ENCODE results near the gene NLRC3.

DNA sequence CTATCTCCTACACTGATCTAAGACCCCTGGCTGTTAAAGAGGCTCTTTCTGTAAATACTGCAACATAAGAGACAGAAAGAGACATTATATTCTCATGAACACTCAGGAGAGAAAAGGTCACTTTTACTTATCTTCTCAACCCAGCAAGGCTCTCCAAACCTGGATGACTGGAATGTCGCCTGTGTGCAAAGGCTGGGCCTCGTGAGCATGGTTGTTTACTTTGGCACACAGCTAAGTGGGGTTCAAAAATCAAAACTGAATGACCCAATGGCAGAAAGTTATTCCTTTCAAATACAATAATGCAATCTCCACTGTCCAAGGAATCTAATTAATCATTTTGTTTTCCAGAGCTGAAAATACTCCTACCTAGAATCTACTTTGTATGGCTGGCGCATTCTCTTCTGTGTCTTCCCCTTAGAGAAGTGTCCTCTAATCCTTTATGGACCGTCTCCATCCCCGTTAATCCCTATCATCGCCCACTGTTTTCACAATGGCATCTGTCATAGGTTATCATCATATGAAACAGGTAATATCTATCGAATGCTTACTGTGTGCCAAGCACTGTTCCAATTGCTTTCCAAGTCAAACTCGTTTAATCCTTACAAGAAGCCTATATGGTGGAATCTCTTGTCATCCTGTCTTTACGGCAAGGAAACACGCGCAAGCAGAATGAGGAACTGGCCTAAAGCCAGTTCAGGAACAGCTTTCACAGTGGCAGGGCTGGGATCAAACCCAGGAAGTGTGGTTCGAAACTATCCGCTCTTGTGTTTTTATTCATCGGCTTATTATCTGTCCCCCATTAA, 32.9 kb upstream of the NLRC3 start:
- TF ChIP-seq POLR2AphosphoS5 (IDR thresholded peaks at IDR 0.05; ENCODE audit: low read depth, low read length) (no peak), SIN3A (IDR thresholded peaks at IDR 0.05; ENCODE audit: borderline replicate concordance, low read depth, low read length) (no peak), JUND (IDR thresholded peaks at IDR 0.05) (no peak), CHD2 (IDR thresholded peaks at IDR 0.05; ENCODE audit: low read length, partially characterized antibody) (no peak), SMC3 (IDR thresholded peaks at IDR 0.05; ENCODE audit: low read depth, low read length) (no peak), ELF1 (IDR thresholded peaks at IDR 0.05) (no peak), YY1 (IDR thresholded peaks at IDR 0.05; ENCODE audit: low read depth) (no peak)
- TF ChIP-seq, protein P1, sequence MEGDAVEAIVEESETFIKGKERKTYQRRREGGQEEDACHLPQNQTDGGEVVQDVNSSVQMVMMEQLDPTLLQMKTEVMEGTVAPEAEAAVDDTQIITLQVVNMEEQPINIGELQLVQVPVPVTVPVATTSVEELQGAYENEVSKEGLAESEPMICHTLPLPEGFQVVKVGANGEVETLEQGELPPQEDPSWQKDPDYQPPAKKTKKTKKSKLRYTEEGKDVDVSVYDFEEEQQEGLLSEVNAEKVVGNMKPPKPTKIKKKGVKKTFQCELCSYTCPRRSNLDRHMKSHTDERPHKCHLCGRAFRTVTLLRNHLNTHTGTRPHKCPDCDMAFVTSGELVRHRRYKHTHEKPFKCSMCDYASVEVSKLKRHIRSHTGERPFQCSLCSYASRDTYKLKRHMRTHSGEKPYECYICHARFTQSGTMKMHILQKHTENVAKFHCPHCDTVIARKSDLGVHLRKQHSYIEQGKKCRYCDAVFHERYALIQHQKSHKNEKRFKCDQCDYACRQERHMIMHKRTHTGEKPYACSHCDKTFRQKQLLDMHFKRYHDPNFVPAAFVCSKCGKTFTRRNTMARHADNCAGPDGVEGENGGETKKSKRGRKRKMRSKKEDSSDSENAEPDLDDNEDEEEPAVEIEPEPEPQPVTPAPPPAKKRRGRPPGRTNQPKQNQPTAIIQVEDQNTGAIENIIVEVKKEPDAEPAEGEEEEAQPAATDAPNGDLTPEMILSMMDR (IDR thresholded peaks at IDR 0.05): no peak
- TF ChIP-seq, protein P2, sequence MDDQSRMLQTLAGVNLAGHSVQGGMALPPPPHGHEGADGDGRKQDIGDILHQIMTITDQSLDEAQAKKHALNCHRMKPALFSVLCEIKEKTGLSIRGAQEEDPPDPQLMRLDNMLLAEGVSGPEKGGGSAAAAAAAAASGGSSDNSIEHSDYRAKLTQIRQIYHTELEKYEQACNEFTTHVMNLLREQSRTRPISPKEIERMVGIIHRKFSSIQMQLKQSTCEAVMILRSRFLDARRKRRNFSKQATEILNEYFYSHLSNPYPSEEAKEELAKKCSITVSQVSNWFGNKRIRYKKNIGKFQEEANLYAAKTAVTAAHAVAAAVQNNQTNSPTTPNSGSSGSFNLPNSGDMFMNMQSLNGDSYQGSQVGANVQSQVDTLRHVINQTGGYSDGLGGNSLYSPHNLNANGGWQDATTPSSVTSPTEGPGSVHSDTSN (IDR thresholded peaks at IDR 0.05): no peak
